ENCODE data around the gene POC1B. TPM values are rescaled to one million over a fixed set of nuclear protein-coding genes. Genes with fewer than 3 reads are reported as not detected.

Gene POC1B
- total RNA-seq, 1 donor from 2014 or later, result 40.3 TPM

- no peak overlapping the region for H3K27ac ChIP-seq
- Mint-ChIP-seq H3K27me3 (ENCODE audit: insufficient read depth, low read depth) (no peaks in the 10 kb centered on the region), H3K36me3 (peaks cover 19% of the 10 kb centered on the region), H3K4me3 (no peak overlapping the region), H3K4me1 (no peaks in the 10 kb centered on the region), H3K27ac (no peak overlapping the region), H3K9me3 (peaks cover 6% of the 10 kb centered on the region)
- H3K36me3 ChIP-seq, result no peaks in the 10 kb centered on the region
- H2AFZ ChIP-seq (replicated peaks), result no peak overlapping the region
- no peak overlapping the region for H3K4me2 ChIP-seq
- no peaks in the 10 kb centered on the region for H3K9me3 ChIP-seq (ENCODE audit: low read depth)
- H4K20me1 ChIP-seq (ENCODE audit: low read depth), result no peaks in the 10 kb centered on the region
- H3K9ac ChIP-seq, result no peak overlapping the region
- H3K4me3 ChIP-seq, result no peak overlapping the region
- H3K79me2 ChIP-seq (ENCODE audit: low read depth), result no peaks in the 10 kb centered on the region
- no peaks in the 10 kb centered on the region for H3F3A ChIP-seq (ENCODE audit: low read depth)
- H3K27me3 ChIP-seq, result no peaks in the 10 kb centered on the region
- H3K4me1 ChIP-seq, result no peaks in the 10 kb centered on the region
- no peak for DNase-seq (ENCODE audit: low spot score)
- TF ChIP-seq CTCF (IDR thresholded peaks at IDR 0.05) (no peak), EZH2phosphoT487 (IDR thresholded peaks at IDR 0.05) (no peak), EZH2 (IDR thresholded peaks at IDR 0.05) (no peak)
These were observed 28.4 kb downstream of the POC1B start for GRCh38 chr12:89497467-89497866.

GRCh38 chr12:89497005-89497404 lies 28.8 kb downstream of the POC1B start:
- Histone ChIP-seq H3K9ac (no peak overlapping the region), H3K36me3 (no peaks in the 10 kb centered on the region), H3K27ac (no peak overlapping the region), H3F3A (ENCODE audit: low read depth) (no peaks in the 10 kb centered on the region), H3K4me2 (no peak overlapping the region), H3K9me3 (ENCODE audit: low read depth) (no peaks in the 10 kb centered on the region), H3K4me3 (no peak overlapping the region), H3K79me2 (ENCODE audit: low read depth) (no peaks in the 10 kb centered on the region), H2AFZ (replicated peaks) (no peak overlapping the region), H4K20me1 (ENCODE audit: low read depth) (no peaks in the 10 kb centered on the region), H3K27me3 (no peaks in the 10 kb centered on the region), H3K4me1 (no peaks in the 10 kb centered on the region)
- peaks cover 17% of the 10 kb centered on the region for H3K36me3 Mint-ChIP-seq
- H3K9me3 Mint-ChIP-seq, result peaks cover 2% of the 10 kb centered on the region
- TF ChIP-seq EZH2 (IDR thresholded peaks at IDR 0.05) (no peak), EZH2phosphoT487 (IDR thresholded peaks at IDR 0.05) (no peak), CTCF (IDR thresholded peaks at IDR 0.05) (no peak)
- no peak for DNase-seq (ENCODE audit: low spot score)
- H3K27ac Mint-ChIP-seq, result no peak overlapping the region
- H3K27me3 Mint-ChIP-seq (ENCODE audit: insufficient read depth, low read depth), result no peaks in the 10 kb centered on the region
- H3K4me1 Mint-ChIP-seq, result no peaks in the 10 kb centered on the region
- H3K4me3 Mint-ChIP-seq, result no peak overlapping the region

- Histone ChIP-seq H3K9ac (no peak overlapping the region), H3K27ac (no peak overlapping the region), H2AFZ (replicated peaks) (no peak overlapping the region), H3K79me2 (ENCODE audit: low read depth) (no peaks in the 10 kb centered on the region), H3K9me3 (ENCODE audit: low read depth) (no peaks in the 10 kb centered on the region), H3K4me1 (no peaks in the 10 kb centered on the region), H3K36me3 (no peaks in the 10 kb centered on the region), H3K4me3 (no peak overlapping the region), H3F3A (ENCODE audit: low read depth) (no peaks in the 10 kb centered on the region), H3K27me3 (no peaks in the 10 kb centered on the region), H4K20me1 (ENCODE audit: low read depth) (no peaks in the 10 kb centered on the region), H3K4me2 (no peak overlapping the region)
- Mint-ChIP-seq H3K9me3 (peaks cover 2% of the 10 kb centered on the region), H3K4me1 (no peaks in the 10 kb centered on the region), H3K27ac (no peak overlapping the region), H3K27me3 (ENCODE audit: insufficient read depth, low read depth) (no peaks in the 10 kb centered on the region), H3K4me3 (no peak overlapping the region), H3K36me3 (peaks cover 15% of the 10 kb centered on the region)
- no peak for DNase-seq (ENCODE audit: low spot score)
- no peak for TF ChIP-seq EZH2 (IDR thresholded peaks at IDR 0.05)
- TF ChIP-seq CTCF (IDR thresholded peaks at IDR 0.05), result no peak
- TF ChIP-seq EZH2phosphoT487 (IDR thresholded peaks at IDR 0.05), result no peak
These were observed 31.2 kb downstream of the POC1B start for GRCh38 chr12:89494411-89495231.
